HG03457 (cell line): Measurements from ENCODE around the gene KLF16.

Source experiments
- ATAC-seq: cut with Tn5 transposase; IDR thresholded peaks from one replicate; pipeline ENCODE4 v1.9.1; 2021; ENCODE audit warnings: moderate number of reproducible peaks; ENCODE audit not compliant: unreplicated experiment

KLF16 gene

GRCh38 chr19:1845125-1845515 lies 18.3 kb downstream of the KLF16 start:
- ATAC-seq = no peak

GRCh38 chr19:1844513-1845124 lies 18.8 kb downstream of the KLF16 start:
- ATAC-seq = no peak

GRCh38 chr19:1843646-1844394 lies 19.6 kb downstream of the KLF16 start:
- ATAC-seq = no peak

DNA sequence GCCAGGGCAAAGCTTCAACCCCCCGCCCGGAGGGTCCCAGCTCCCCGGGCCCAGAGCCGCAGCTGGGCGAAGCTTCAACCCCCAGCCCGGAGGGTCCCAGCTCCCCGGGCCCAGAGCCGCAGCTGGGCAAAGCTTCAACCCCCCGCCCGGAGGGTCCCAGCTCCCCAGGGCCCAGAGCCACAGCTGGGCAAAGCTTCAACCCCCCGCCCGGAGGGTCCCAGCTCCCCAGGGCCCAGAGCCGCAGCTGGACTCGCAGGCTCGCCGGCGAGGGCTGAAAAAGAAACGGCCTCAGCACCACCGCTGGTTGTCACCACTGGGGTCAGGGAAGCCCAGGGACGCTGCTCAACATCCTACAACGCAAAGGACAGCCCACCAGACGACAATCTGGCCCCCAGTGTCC lies 20.3 kb downstream of the KLF16 start:
- ATAC-seq = no peak

GRCh38 chr19:1841209-1841924 lies 22.0 kb downstream of the KLF16 start:
- no peak for ATAC-seq

DNA sequence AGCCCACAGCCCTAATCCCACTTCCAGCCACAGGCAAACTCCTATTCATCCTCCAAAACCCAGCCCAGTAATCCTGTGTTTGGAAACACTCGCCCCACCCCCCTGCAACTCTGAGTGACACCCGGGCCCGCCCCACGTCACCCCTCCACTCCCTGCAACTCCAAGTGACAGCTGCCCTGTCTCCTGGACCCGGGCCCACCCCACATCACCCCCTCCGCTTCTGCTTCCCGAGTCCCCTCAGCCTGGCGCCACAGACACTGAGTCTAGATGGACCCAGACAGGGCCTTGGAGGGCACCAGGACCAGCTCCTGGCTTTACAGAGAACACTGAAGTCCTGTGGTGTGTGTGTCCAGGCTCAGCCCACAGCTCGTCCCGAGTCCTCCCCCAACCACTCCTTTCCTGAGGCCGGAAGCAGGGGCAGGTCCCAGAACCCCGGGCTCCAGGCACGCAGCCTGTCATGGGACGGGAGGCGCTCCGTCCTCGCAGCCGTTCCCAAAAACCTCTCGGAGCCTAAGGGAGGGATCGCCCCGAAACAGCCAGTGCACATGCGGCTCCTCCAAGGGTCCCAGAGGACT lies 22.8 kb downstream of the KLF16 start:
- ATAC-seq = no peak

DNA sequence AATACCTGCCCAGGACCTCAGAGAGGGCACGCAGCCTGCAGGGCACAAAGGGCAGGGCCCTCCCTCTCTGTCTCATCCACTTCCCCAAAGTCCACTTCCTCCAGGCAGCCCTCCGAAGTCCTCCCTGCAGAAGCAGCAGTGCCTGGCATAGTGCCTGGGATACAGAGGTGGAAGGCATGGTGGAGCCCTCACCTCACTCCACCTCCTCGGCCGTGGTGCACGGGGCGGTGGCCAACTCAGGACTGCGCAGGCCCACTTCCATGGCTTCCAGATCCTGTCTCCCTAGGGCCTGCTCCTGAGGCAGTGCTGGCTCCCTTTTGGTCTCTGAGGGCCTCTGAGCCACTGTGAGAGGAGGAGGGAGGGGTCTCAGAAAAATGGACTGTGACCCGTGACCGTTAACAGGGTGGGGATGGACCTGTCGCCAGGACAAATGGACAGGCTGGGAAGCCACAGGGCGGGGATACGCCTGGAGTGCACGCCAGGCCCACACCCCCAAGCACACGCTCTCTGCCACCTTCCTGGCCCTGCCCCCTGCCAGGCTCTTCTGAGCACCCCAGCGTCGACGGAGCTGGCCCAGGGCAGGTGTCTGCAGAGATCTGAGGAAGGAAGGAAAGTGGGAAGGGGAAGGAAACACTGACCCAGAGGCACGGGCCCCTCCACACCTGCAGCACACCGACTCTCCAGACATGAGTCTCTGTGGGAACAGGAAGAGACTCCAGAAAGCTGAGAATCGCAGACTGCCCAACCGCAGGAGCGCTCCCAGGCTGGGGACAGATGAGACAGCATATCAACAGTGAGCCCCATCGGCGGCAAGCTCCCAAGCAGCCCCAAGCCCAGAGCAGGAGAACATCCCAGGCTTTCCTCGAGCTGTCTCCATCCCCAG lies 23.5 kb downstream of the KLF16 start:
- ATAC-seq = no peak

GRCh38 chr19:1837625-1838105 lies 25.7 kb downstream of the KLF16 start:
- no peak for ATAC-seq

GRCh38 chr19:1837222-1837565 lies 26.2 kb downstream of the KLF16 start:
- no peak for ATAC-seq

DNA sequence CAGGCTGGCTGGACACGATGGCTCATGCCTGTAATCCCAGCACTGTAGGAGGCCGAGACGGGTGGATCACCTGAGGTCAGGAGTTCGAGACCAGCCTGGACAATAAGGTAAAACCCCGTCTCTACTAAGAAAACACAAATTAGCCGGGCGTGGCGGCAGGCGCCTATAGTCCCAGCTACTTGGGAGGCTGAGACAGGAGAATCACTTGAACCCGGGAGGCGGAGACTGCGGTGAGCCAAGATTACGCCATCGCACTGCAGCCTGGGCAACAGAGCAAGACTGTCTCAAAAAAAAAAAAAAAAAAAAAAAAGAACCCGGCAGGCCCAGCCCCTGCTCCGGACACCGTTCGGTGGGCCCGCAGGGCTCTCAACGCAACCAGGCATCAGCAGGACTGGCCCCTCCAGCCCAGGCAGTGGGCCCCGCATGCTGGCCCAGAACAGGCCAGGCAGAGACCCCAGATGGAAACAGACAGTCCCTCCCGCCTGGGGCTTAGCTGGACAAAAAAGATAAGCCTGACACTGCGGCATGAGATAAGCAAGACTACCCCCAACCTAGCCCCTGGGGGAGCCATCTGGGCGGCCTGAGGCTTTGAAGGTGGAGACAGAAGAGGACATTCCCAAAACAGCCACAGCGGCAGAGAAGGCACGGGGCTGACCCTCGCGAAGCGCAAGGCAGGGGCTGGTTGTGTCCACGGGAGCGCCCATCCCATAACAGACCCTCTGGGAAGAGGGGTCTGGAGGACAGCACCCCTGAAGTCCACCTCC lies 26.7 kb downstream of the KLF16 start:
- no peak for ATAC-seq

GRCh38 chr19:1833540-1833939 lies 29.8 kb downstream of the KLF16 start:
- no peak for ATAC-seq

DNA sequence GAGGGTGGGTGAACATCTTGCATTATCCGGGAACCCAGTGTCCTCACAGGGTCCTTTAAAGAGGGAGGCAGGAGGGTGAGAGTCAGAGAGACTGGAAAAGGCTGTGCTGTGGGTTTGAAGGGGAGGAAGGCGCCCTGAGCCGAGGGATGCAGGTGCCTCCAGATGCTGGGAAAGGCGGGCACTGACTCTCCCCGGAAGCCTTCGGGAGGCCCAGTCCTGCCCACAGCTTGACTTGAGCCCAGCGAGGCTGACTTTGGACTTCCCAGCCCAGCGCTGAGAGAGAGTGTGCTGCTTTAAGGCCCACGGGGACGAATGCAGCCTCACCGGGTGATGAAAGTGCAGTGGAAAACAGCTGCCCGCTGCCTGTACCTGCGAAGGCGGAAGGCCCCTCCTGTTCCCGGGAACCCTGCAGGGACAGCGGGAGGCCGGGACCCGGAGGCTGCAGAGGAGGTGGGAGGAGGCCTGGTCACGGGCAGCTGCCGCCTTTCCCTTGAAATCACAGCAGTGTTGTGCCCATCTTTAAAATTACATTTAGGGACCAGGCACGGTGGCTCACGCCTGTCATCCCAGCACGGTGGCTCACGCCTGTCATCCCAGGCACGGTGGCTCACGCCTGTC lies 31.2 kb downstream of the KLF16 start:
- no peak for ATAC-seq

- ATAC-seq = no peak
Observed at GRCh38 chr19:1830978-1831377, 32.4 kb downstream of the KLF16 start.

DNA sequence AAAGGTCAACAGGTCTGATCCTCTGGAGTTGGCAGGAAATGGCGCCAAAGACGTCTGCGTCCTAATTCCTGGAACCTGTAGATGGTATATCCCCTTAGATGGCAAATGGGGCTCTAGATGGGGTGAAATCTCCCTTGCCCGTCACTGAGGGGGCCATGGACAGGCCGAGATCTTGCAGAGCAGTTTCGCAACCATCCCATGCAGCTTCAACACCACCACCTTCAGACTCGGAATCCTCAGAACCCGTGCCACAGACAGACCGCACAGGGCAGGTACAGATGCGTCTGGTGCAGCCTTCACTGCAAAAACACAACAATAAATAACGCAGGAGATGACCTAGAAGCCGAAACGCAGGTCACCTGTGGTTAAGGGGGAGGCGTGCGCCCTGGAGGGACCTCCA lies 32.8 kb downstream of the KLF16 start:
- no peak for ATAC-seq

GRCh38 chr19:1829958-1830357 lies 33.4 kb downstream of the KLF16 start:
- ATAC-seq = no peak

DNA sequence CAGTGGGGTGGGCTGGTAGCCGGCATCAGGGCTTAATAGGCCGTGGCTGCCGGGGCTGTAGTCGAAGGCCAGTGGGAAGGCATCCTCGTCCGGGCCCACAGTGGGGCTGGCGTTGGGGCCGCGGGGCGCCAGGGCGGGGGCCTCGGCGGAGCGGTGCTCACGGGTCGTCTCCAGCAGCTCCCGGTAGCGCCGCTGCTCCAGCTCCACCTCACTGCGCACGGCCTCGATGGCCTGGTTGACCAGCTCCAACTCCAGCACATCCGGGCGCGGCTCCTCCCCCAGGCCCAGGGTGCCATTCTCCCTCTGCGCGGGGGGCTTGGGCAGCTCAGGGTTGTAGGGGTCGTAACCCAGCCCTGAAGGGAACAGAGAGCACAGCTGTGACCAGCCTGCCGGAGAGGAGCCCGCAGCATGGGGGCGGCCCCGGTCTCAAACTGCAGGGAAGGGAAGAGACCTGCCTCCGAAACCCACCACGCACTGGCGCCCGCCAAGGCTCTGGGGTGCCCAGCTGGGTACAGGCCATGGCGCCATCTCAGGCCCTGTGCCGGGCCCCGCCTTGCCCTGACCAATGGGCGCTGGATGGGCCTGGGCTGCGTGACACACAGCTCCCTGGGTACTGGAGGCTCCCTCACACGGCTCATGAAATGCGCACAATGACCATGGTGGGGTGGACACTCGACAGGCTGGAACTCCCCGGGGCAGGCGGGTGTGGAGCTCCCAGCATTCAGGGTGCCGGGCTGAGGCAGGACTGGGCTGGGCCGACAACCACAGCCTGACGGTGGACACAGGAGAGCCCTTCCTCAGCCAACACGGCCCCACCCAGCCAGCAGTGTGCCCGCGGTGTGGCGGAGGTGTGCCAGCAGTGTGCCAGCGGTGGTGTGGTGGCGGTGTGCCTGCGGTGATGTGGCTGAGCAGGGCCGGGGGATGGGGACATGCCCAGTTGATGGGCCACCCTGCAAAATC lies 34.8 kb downstream of the KLF16 start:
- ATAC-seq = no peak

- no peak for ATAC-seq
Observed at GRCh38 chr19:1827566-1828278, 35.7 kb downstream of the KLF16 start.
